Measurements from ENCODE around the gene ZC3H13.

The ZC3H13 gene

GRCh38 chr13:45974500-45974899, 78.0 kb downstream of the ZC3H13 start:
- H2AFZ ChIP-seq (ENCODE audit: low read length), result no peak overlapping the region
- no peak overlapping the region for H3K4me2 ChIP-seq (ENCODE audit: low read depth, low read length, poor library complexity, severe bottlenecking)
- no peaks in the 10 kb centered on the region for H4K20me1 ChIP-seq (ENCODE audit: insufficient read depth, low read length, poor library complexity, severe bottlenecking)
- no peaks in the 10 kb centered on the region for H3K4me1 ChIP-seq (ENCODE audit: insufficient read depth, low read length, poor library complexity, severe bottlenecking)
- H3K9ac ChIP-seq (ENCODE audit: low read depth, low read length, poor library complexity, severe bottlenecking), result no peak overlapping the region
- H3K9me3 ChIP-seq (ENCODE audit: insufficient read depth, low read depth, low read length), result no peaks in the 10 kb centered on the region
- no peaks in the 10 kb centered on the region for H3K9me2 ChIP-seq (replicated peaks; ENCODE audit: low read depth, low read length)
- no peak overlapping the region for H3K4me3 ChIP-seq (ENCODE audit: low read length, poor library complexity, severe bottlenecking)
- TF ChIP-seq EZH2phosphoT487 (IDR thresholded peaks at IDR 0.05; ENCODE audit: borderline replicate concordance), result no peak
- H3F3A ChIP-seq (ENCODE audit: low read depth), result no peaks in the 10 kb centered on the region
- H3K79me2 ChIP-seq (ENCODE audit: insufficient read depth, low read length), result peaks cover 4% of the 10 kb centered on the region; the same call in 1 of the 2 replicates
- H3K36me3 ChIP-seq (ENCODE audit: insufficient read depth, low read length), result peaks cover 97% of the 10 kb centered on the region
- no peaks in the 10 kb centered on the region for H3K27me3 ChIP-seq (ENCODE audit: insufficient read depth, low read length, poor library complexity, severe bottlenecking)

GRCh38 chr13:45967589-45967988, 85.0 kb downstream of the ZC3H13 start:
- H3F3A ChIP-seq (ENCODE audit: low read depth), result no peaks in the 10 kb centered on the region
- H3K4me2 ChIP-seq (ENCODE audit: low read depth, low read length, poor library complexity, severe bottlenecking), result no peak overlapping the region
- H3K4me3 ChIP-seq (ENCODE audit: low read length, poor library complexity, severe bottlenecking), result no peak overlapping the region
- no peak overlapping the region for H3K9ac ChIP-seq (ENCODE audit: low read depth, low read length, poor library complexity, severe bottlenecking)
- H3K9me3 ChIP-seq (ENCODE audit: insufficient read depth, low read depth, low read length), result no peaks in the 10 kb centered on the region
- H3K79me2 ChIP-seq (ENCODE audit: insufficient read depth, low read length), result no peaks in the 10 kb centered on the region; the same call in 1 of the 2 replicates
- H3K9me2 ChIP-seq (replicated peaks; ENCODE audit: low read depth, low read length), result no peaks in the 10 kb centered on the region
- peaks cover 95% of the 10 kb centered on the region for H3K36me3 ChIP-seq (ENCODE audit: insufficient read depth, low read length)
- H4K20me1 ChIP-seq (ENCODE audit: insufficient read depth, low read length, poor library complexity, severe bottlenecking), result no peaks in the 10 kb centered on the region
- H3K27me3 ChIP-seq (ENCODE audit: insufficient read depth, low read length, poor library complexity, severe bottlenecking), result no peaks in the 10 kb centered on the region
- TF ChIP-seq CTCF (conservative IDR thresholded peaks at IDR 0.05; ENCODE audit: low read length) (no peak), EZH2phosphoT487 (IDR thresholded peaks at IDR 0.05; ENCODE audit: borderline replicate concordance) (no peak)
- no peaks in the 10 kb centered on the region for H3K4me1 ChIP-seq (ENCODE audit: insufficient read depth, low read length, poor library complexity, severe bottlenecking)
- H2AFZ ChIP-seq (ENCODE audit: low read length), result no peak overlapping the region

- no peak overlapping the region for H3K4me2 ChIP-seq (ENCODE audit: low read depth, low read length, poor library complexity, severe bottlenecking)
- H3K9ac ChIP-seq (ENCODE audit: low read depth, low read length, poor library complexity, severe bottlenecking), result no peak overlapping the region
- H3K9me2 ChIP-seq (replicated peaks; ENCODE audit: low read depth, low read length), result no peaks in the 10 kb centered on the region
- no peaks in the 10 kb centered on the region for H3K9me3 ChIP-seq (ENCODE audit: insufficient read depth, low read depth, low read length)
- peaks cover 94% of the 10 kb centered on the region for H3K36me3 ChIP-seq (ENCODE audit: insufficient read depth, low read length)
- TF ChIP-seq EZH2phosphoT487 (IDR thresholded peaks at IDR 0.05; ENCODE audit: borderline replicate concordance), result no peak
- no peak for TF ChIP-seq CTCF (conservative IDR thresholded peaks at IDR 0.05; ENCODE audit: low read length)
- H3K79me2 ChIP-seq (ENCODE audit: insufficient read depth, low read length), result no peaks in the 10 kb centered on the region; the same call in 1 of the 2 replicates
- H3K4me3 ChIP-seq (ENCODE audit: low read length, poor library complexity, severe bottlenecking), result no peak overlapping the region
- no peaks in the 10 kb centered on the region for H3K4me1 ChIP-seq (ENCODE audit: insufficient read depth, low read length, poor library complexity, severe bottlenecking)
- no peaks in the 10 kb centered on the region for H4K20me1 ChIP-seq (ENCODE audit: insufficient read depth, low read length, poor library complexity, severe bottlenecking)
- H2AFZ ChIP-seq (ENCODE audit: low read length), result no peak overlapping the region
- H3K27me3 ChIP-seq (ENCODE audit: insufficient read depth, low read length, poor library complexity, severe bottlenecking), result no peaks in the 10 kb centered on the region
- H3F3A ChIP-seq (ENCODE audit: low read depth), result no peaks in the 10 kb centered on the region
Observed at GRCh38 chr13:45966715-45967114, 85.8 kb downstream of the ZC3H13 start.

GRCh38 chr13:45961468-45961867, 91.1 kb downstream of the ZC3H13 start:
- TF ChIP-seq EZH2phosphoT487 (IDR thresholded peaks at IDR 0.05; ENCODE audit: borderline replicate concordance), result no peak
- no peak for TF ChIP-seq CTCF (conservative IDR thresholded peaks at IDR 0.05; ENCODE audit: low read length)
- Histone ChIP-seq H3K27me3 (ENCODE audit: insufficient read depth, low read length, poor library complexity, severe bottlenecking) (no peaks in the 10 kb centered on the region), H3K9ac (ENCODE audit: low read depth, low read length, poor library complexity, severe bottlenecking) (no peak overlapping the region), H3F3A (ENCODE audit: low read depth) (no peaks in the 10 kb centered on the region), H2AFZ (ENCODE audit: low read length) (no peak overlapping the region), H3K9me2 (replicated peaks; ENCODE audit: low read depth, low read length) (no peaks in the 10 kb centered on the region), H3K4me3 (ENCODE audit: low read length, poor library complexity, severe bottlenecking) (no peak overlapping the region), H3K4me2 (ENCODE audit: low read depth, low read length, poor library complexity, severe bottlenecking) (no peak overlapping the region), H3K79me2 (ENCODE audit: insufficient read depth, low read length) (no peaks in the 10 kb centered on the region), H3K36me3 (ENCODE audit: insufficient read depth, low read length) (peaks cover 85% of the 10 kb centered on the region), H4K20me1 (ENCODE audit: insufficient read depth, low read length, poor library complexity, severe bottlenecking) (no peaks in the 10 kb centered on the region), H3K4me1 (ENCODE audit: insufficient read depth, low read length, poor library complexity, severe bottlenecking) (no peaks in the 10 kb centered on the region), H3K9me3 (ENCODE audit: insufficient read depth, low read depth, low read length) (no peaks in the 10 kb centered on the region)

Measured in Loucy (cell line).